HG02870 (cell line): ENCODE data around the gene ADIPOR1.
A peak's percentile ranks its signal among the peaks of the same experiment; 100 is the strongest.
"Not testable (repeated sequence)": the region's sequence is repeated elsewhere in the genome, so short reads cannot be mapped to it uniquely, and the experiment has no call there.

Experiments
- ATAC-seq: cut with Tn5 transposase; IDR thresholded peaks from one replicate; pipeline ENCODE4 v1.9.1; 2021; ENCODE audit warnings: mild to moderate bottlenecking, moderate library complexity; ENCODE audit not compliant: unreplicated experiment

The ADIPOR1 gene

DNA sequence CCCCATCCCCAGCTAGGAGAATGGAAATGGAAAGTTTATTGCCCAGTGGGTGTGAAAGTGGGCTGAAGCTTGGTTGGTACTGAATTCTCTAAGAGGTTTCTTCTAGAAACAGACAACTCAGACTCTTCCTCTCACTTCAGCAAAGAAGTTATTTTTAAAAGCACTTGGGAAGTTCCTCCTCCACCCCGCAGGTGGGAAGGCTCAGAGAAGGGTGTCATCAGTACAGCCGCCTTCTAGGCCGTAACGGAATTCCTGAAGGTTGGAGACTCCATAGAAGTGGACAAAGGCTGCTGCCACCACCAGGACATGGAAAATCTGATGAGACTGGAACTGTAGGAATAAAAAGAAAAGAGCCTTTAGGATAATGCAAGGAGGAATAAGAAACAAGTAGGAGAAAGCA lies 16.7 kb downstream of the ADIPOR1 start:
- no peak for ATAC-seq

DNA sequence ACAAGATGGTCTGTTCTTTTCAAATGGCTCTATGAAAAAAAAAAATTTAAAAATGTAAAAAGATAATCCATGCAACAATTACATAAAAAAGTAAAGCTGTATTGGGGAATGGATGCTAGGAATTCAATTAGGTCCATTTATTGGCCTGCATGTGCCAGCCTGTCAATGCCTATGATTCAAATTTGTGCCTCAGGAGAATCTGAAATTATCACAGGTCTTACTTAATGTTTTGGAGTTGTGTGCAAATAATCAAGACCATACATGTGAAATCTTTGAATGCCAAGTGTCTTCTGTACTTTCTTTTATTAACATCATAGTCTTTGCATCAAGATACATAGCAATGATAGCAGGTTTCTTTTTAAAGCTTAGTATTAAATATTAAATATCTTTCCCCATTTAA lies 17.6 kb downstream of the ADIPOR1 start:
- no peak for ATAC-seq

DNA sequence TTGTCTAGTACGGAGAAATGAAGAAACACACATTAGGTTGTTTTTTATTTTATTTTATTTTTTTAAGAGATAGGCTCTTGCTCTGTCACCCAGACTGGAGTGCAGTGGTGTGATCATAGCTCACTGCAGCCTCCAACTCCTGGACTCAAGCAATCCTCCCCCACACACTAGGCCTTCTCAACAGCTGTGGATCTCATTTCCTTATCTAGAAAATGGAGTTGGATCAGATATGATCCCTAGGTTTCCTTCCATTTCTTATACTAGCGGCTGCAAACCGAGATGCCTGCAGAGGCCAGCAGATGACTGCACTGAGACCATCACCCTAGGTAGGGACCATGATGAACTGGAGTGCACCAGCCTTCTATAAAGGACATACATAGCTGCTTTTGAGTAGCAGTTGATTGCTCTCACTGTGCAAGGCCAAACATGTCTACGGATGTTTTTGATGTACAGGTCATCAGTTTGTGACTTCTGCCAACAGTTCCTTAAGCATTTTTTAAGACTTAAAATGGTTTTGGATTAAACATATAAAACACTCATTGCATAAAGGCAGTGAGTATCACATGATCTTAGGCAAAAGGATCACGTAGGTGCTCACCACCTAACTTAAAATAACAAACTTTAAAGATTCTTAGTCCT lies 19.7 kb downstream of the ADIPOR1 start:
- no peak for ATAC-seq

DNA sequence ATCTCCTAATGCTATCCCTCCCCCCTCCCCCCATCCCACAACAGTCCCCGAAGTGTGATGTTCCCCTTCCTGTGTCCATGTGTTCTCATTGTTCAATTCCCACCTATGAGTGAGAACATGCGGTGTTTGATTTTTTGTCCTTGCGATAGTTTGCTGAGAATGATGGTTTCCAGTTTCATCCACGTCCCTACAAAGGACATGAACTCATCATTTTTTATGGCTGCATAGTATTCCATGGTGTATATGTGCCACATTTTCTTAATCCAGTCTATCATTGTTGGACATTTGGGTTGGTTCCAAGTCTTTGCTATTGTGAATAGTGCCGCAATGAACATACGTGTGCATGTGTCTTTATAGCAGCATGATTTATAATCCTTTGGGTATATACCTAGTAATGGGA lies 21.7 kb downstream of the ADIPOR1 start:
- ATAC-seq = not testable (repeated sequence)

DNA sequence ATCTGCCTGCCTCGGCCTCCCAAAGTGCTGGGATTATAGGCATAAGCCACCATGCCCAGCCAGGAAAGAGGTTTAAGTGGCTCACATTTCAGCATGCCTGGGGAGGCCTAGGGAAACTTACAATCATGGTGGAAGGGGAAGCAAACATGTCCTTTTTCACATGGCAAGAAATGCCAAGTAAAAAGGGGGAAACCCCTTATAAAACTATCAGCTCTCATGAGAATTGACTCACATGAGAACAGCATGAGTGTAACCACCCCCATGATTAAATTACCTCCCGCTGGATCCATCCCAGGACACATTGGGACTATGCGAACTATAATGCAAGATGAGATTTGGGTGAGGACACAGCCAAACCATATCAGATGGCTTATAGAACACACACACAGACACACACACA lies 22.3 kb downstream of the ADIPOR1 start:
- ATAC-seq = no peak

DNA sequence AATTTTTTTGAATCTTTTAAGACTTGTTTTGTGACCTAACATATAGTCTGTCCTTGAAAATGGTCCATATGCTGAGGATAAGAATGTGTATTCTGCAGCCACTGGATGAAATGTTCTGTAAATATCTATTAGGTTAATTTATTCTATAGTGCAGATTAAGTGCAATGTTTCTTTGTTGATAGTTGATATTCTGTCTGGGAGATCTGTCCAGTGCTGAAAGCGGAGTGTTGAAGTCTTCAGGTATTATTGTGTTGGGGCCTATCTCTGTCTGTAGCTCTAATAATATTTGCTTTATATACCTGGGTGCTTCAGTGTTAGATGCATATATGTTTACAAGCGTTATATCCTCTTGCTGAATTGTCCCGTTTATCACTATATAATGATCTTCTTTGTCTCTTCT lies 23.4 kb downstream of the ADIPOR1 start:
- no peak for ATAC-seq

DNA sequence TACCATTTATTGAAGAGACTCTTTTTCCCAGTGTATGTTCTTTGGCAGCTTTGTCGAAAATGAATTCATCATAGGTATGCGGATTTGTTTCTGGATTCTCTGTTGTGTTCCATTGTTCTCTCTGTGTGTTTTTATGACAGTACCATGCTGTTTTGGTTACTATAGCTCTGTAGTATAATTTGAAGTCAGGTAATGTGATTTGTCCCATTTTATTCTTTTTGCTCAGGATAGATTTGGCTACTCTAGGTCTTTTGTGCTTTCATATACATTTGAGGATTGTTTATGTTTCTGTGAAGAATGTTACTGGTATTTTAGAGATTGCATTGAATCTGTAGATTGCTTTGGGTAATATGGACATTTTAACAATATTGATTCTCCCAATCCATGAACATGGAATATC lies 25.6 kb downstream of the ADIPOR1 start:
- no peak for ATAC-seq

DNA sequence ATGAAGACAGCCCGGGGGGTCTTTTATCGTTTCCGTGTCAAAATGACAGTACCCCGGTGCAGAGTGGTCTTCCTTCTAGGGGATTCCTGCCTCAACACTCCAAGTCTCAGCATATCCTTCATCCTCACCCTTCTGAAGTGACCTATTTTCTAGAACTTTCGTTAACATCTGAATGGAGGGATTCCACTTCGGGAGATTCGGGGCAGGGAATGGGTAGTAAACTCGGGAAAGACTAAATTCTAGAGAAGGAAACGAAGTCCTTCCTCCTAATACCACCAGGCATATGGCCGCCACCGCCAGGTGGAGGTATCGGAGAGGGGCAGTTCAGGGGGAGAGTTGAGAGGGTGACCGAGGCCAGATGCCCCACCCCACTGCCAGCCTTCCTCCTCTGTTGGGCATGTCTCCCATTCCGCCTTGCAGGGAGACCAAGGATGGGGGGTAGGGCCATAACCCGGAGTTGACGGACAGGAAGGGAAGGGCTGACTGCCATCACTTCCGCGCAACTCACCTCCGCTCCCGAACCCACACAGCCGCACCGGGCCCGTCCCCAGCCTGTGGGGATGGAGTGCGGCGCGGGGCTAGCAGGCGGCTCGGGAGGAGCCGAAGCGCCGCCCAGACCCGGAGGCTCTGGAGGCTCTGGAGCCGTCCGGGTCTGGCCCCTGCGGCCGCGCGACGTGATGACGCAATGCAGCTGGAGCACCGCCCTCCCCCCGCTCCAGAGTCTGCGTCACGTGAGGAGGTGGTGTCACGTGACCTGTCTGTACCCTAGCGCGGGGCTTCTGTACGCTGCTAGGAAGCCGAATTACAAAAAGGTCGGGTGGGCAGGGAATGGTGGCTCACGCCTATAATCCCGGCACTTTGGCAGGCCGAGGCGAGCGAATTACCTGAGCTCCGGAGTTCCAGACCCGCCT lies 31.3 kb downstream of the ADIPOR1 start, which contains the start of gene KLHL12:
TSS of gene KLHL12 (minus strand) at position 654 of the 911 bp plus-strand sequence. CDS start 2,072 bp downstream, outside the sequence.
- peak; percentile 89 for ATAC-seq

DNA sequence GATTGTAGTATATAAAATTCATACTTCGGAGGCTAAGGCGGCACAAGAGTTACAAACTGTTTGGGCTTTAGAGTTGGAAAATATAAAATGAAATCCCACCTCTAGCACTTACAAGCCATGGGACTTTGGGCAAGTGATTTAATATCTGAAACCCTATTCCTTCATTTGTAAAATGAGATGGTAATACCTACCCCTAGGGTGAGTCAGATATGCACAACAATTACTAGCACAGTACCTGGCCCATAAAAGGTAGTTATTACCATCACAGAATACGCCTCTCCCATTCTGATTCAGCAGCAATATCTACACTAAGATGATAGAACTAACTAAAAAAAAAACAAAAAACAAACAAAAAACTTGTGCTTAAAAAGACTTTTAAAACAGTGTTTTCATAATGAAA lies 34.6 kb downstream of the ADIPOR1 start:
- no peak for ATAC-seq

DNA sequence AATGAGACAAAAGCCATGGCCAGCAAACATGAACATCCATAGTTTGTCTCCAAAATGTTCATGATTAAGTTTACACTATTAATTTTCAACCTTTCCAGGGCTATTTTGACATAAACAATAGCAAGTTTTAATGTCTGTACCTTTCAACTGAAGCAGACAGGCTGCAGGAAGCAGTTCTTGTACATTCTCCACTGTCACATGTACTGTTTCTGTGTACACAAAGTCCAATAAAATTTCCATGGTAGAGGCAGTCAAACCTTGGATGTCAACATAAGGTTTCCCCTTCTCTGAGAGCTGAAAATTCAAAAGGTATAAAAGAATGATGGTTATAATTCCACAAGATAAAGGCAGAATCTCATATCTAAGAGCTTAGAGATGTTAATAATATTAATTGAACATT lies 38.5 kb downstream of the ADIPOR1 start:
- ATAC-seq = no peak

DNA sequence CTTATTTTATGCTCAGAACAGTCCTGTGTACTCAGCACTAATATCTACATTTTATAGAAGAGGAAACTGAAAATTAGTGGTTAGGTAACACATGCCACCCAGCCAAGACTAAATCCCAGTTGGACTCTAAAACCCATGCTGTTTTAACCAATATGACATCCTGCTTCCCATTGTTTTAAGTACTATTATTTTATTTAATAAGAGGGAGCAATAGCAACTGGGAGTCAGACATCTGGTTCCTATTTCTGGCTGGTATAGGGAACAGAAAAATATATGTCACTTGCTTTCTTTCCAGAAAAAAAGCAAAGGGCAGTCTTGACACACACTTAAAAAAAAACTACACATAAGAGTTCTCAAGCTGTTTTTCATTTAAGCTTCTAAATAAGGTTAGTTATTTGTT lies 43.0 kb downstream of the ADIPOR1 start:
- no peak for ATAC-seq

DNA sequence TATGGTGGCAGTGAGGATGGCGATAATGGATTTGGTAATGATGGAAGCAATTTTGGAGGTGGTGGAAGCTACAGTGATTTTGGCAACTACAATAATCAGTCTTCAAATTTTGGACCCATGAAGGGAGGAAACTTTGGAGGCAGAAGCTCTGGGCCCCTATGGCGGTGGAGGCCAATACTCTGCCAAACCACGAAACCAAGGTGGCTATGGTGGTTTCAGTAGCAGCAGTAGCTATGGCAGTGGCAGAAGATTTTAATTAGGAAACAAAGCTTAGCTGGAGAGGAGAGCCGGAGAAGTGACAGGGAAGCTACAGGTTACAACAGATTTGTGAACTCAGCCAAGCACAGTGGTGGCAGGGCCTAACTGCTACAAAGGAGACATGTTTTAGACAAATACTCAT lies 45.6 kb downstream of the ADIPOR1 start:
- not testable (repeated sequence) for ATAC-seq

DNA sequence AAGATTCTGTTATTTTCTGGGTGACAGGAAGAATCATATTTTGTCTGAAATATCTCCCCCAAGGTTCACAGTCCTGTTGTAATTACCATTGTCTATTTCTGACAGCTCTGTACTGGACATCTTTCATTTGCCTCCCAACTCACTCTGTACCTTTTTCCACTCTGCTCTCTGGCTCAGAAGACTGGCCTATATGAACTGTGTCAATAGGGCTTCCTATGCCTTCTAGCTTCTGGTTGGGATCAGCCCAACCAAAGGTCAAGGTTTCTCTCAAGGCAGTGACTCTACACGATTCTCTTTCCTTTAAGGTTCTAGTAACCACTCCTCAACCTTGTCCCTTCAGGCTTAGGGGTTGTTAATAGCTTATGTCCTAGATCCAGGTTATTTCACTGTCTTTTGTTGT lies 48.6 kb downstream of the ADIPOR1 start:
- ATAC-seq = no peak

DNA sequence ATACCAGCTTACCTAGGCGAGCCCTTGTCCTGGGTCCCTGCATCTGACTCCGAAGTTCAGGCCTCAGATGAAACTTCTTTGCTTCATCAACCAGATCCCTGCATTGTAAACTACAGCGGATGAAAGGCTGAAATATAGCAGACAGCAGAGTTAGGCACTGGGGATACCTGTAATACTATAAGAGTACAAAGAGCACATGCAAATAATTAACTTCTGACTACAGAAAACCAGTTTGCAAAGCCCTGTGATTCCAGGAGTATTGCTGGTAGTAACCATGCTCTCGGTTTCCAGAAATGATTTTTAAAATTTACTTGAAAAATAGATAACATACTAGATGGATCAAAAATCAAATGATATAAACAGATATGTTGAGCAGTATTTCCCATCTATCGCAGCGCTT lies 49.1 kb downstream of the ADIPOR1 start:
- no peak for ATAC-seq

DNA sequence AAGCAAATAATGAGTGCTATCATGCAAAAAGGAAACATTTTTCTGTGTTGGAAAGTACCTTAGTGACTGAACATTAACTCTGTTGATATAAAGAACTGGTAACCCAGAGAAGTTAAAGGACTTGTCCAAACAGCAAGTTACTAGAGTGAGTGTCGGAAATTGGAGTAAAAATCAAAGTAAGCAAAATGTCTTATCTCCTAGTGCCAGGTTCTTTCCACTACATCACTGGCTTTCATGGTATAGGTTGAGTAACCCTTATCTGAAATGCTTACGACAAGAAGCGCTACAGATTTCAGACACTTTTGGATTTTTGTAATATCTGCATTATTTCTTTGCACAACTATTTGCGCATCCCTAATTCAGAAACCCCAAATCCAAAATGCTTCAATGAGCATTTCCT lies 52.8 kb downstream of the ADIPOR1 start:
- ATAC-seq = no peak

DNA sequence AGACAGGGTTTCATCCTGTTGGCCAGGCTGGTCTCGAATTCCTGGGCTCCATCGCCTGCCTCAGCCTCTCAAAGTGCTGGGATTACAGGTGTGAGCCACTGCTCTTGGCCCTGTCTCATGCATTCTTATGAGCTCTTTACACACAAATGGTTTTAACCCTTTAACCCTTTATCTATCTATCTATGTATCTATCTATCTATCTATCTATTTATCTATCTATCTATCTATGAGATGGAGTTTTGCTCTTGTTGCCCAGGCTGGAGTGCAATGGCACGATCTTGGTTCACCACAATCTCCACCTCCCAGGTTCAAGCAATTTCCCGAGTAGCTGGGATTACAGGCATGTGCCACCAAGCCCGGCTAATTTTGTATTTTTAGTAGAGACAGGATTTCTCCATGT lies 54.3 kb downstream of the ADIPOR1 start:
- not testable (repeated sequence) for ATAC-seq

DNA sequence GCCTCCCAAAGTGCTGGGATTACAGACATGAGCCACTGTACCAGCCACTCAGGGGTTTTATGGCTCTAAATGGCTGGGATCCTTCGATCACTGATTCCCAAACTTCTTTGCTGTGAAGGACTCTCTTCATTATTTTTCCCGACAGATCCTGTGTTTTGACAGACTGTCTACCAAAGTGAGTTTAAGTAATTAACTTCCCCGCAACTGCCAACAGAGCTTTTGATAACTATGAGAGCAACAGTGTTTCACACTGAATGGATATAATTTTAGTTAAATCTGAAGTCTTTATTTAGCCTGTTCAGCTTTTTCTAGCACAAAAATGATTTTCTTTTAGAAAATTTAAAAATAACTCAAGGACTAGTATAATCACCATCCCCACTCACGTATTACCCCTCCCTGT lies 56.6 kb downstream of the ADIPOR1 start:
- no peak for ATAC-seq

DNA sequence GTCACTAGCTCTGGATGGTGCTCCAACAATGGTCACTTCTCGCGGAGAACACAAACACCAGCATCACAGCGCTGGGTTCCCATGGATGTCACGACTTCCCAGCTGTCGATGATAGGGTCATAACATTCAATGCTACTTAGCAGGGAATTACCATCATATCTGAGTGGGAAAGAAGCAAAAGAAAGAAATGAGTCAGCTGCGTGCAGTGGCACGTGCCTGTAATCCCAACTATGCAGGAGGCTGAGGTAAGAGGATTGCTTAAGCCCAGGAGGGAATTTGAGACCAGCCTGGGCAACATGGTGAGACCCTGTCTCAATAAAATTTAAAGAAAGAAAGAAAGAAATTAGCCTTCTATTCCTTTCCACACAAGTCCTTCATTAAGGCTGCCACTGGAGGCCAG lies 65.6 kb downstream of the ADIPOR1 start:
- ATAC-seq = no peak
